K562 (cell line): Measurements from ENCODE around the gene EGLN1. TPM values are rescaled to one million over a fixed set of nuclear protein-coding genes. Genes with fewer than 3 reads are reported as not detected.

Source experiments
- ATAC-seq: fragments of 200-7000 bp; cut with Tn5 transposase; 3 replicates; pipeline ENCODE4 v1.9.1; 2020; ENCODE audit warnings: moderate library complexity
- BruUV-seq: library from RNA; stranded (reverse); fragments of 400-500 nt; replicated peaks from 2 replicates; lab custom pipeline; 2021; lab: Mats Ljungman, UMichigan
- CTCF ChIA-PET: fragments of 300-600 bp; formaldehyde crosslinking; extraction: SDS; loops from one replicate; lab custom pipeline; 2021; ENCODE audit warnings: low intra/inter-chr PET ratio; lab: Yijun Ruan, JAX
- POLR2A ChIA-PET: fragments of 300-600, 350-650 bp; sonication (Branson Sonifier 250); formaldehyde crosslinking; extraction: SDS; loops from one replicate; lab custom pipeline; 2021; ENCODE audit warnings: antibody characterized with exemption, inconsistent platforms; lab: Yijun Ruan, JAX
- DNase-seq, 4 experiments: peaks; one replicate each; pipeline versions ENCODE4 v3.0.0 to v3.0.0-alpha.2; 2011 to 2018; ENCODE audit warnings: low spot score in 3 of 4, mixed read lengths in 3 of 4; ENCODE audit errors: extremely low read depth in 1 of 4
- FAIRE-seq: peaks from 2 replicates; lab custom pipeline; 2011; peaks lifted over from hg19 to GRCh38; lab: Jason Lieb, UNC
- H2AFZ ChIP-seq: 2 replicates; pipeline ENCODE4 v1.6.0; 2011; ENCODE audit warnings: low read depth, low read length, control low read depth, inconsistent platforms
- H3K27ac ChIP-seq: fragments of 200-600 bp; 3 replicates; pipeline ENCODE4 v1.8.0; 2011; ENCODE audit warnings: low read depth, mild to moderate bottlenecking, control low read depth, inconsistent platforms, low read length, moderate library complexity, mixed read lengths; ENCODE audit errors: extremely low read depth
- H3K27me3 ChIP-seq, 2 experiments: fragments of 300-600 bp in 1 of 2; 2 replicates in 1 of 2; 3 replicates in 1 of 2; pipeline versions ENCODE4 v1.6.0 to v1.8.0; 2011; ENCODE audit warnings: inconsistent platforms in 2 of 2, low read length in 2 of 2, mild to moderate bottlenecking in 1 of 2, mixed read lengths in 1 of 2, moderate library complexity in 1 of 2; ENCODE audit not compliant: control insufficient read depth in 2 of 2, insufficient read depth in 2 of 2
- H3K36me3 ChIP-seq: fragments of 300-600 bp; 3 replicates; pipeline ENCODE4 v1.8.0; 2011; ENCODE audit warnings: mild to moderate bottlenecking, low read length, inconsistent platforms; ENCODE audit not compliant: control insufficient read depth, insufficient read depth
- H3K4me1 ChIP-seq, 2 experiments: fragments of 200-600 bp in 1 of 2; replicated peaks in 1 of 2; 2 replicates in 1 of 2; 3 replicates in 1 of 2; pipeline versions ENCODE4 v1.5.1 to v1.8.0; 2011; ENCODE audit warnings: inconsistent platforms in 2 of 2, low read length in 2 of 2, mild to moderate bottlenecking in 1 of 2, mixed read lengths in 1 of 2, moderate library complexity in 1 of 2; ENCODE audit not compliant: control insufficient read depth in 2 of 2, insufficient read depth in 2 of 2
- H3K4me2 ChIP-seq: 2 replicates; pipeline ENCODE4 v1.6.1; 2011; ENCODE audit warnings: low read length, control low read depth, inconsistent platforms, mixed read lengths; ENCODE audit not compliant: insufficient read depth
- H3K4me3 ChIP-seq: fragments of 200-600 bp; sonication (generic), shearing (Covaris generic); 2 replicates; pipeline ENCODE4 v1.5.1; 2016; ENCODE audit warnings: control low read depth, inconsistent platforms
- H3K79me2 ChIP-seq: fragments of 200-600 bp; 3 replicates; pipeline ENCODE4 v1.8.0; 2011; ENCODE audit warnings: low read length, inconsistent platforms; ENCODE audit not compliant: control insufficient read depth, insufficient read depth
- H3K9ac ChIP-seq, 2 experiments: 2 replicates each; pipeline versions ENCODE4 v1.6.0 to v1.6.1; 2011; ENCODE audit warnings: low read depth in 2 of 2, low read length in 2 of 2, control low read depth in 1 of 2, inconsistent platforms in 1 of 2, mild to moderate bottlenecking in 1 of 2, mixed read lengths in 1 of 2; ENCODE audit not compliant: insufficient read depth in 1 of 2
- H3K9me1 ChIP-seq: one replicate; pipeline ENCODE4 v1.6.0; 2011; ENCODE audit warnings: inconsistent platforms, mild to moderate bottlenecking, low read length, moderate library complexity; ENCODE audit not compliant: control insufficient read depth, insufficient read depth
- H3K9me3 ChIP-seq: replicated peaks from 2 replicates; pipeline ENCODE4 v1.5.1; 2011; ENCODE audit warnings: low read depth, low read length, inconsistent platforms; ENCODE audit not compliant: control insufficient read depth, insufficient read depth
- H4K20me1 ChIP-seq: replicated peaks from 2 replicates; pipeline ENCODE4 v1.6.1; 2011; ENCODE audit warnings: low read length, inconsistent platforms, mixed read lengths; ENCODE audit not compliant: control insufficient read depth, insufficient read depth
- ARID2 ChIP-seq: fragments of 450-650 bp; IDR thresholded peaks from 2 replicates; pipeline ENCODE4 v1.6.1; 2017; ENCODE audit warnings: antibody characterized with exemption, mild to moderate bottlenecking
- E2F8 ChIP-seq: fragments of 450-650 bp; IDR thresholded peaks from 2 replicates; pipeline ENCODE4 v1.7.1; 2018; ENCODE audit warnings: mild to moderate bottlenecking, low read depth; ENCODE audit not compliant: partially characterized antibody
- ESRRB ChIP-seq: fragments of 250-450 bp; sonication (Bioruptor Pico); IDR thresholded peaks from 2 replicates; pipeline ENCODE4 v1.5.0; 2020; ENCODE audit warnings: mild to moderate bottlenecking, moderate library complexity, borderline replicate concordance
- ILF3 ChIP-seq: fragments of 450-650 bp; IDR thresholded peaks from 2 replicates; pipeline ENCODE4 v1.6.1; 2018; ENCODE audit warnings: antibody characterized with exemption, mild to moderate bottlenecking, moderate library complexity, borderline replicate concordance
- MAFK ChIP-seq: IDR thresholded peaks from 2 replicates; pipeline ENCODE4 v1.6.1; 2011; ENCODE audit warnings: low read length, improper control_type of control experiment
- SETDB1 ChIP-seq: IDR thresholded peaks from one replicate; pipeline ENCODE4 v1.6.1; 2012; ENCODE audit warnings: low read length, control low read depth, inconsistent platforms
- STAT5A ChIP-seq: IDR thresholded peaks from 2 replicates; pipeline ENCODE4 v1.6.1; 2012; ENCODE audit warnings: low read length, inconsistent platforms, borderline replicate concordance
- THRA ChIP-seq: fragments of 450-650 bp; IDR thresholded peaks from 2 replicates; pipeline ENCODE4 v1.6.1; 2017; ENCODE audit warnings: mild to moderate bottlenecking, moderate library complexity
- ZNF165 ChIP-seq: fragments of 250-450 bp; sonication (Bioruptor Pico); IDR thresholded peaks from 2 replicates; pipeline ENCODE4 v1.4.0; 2020; ENCODE audit warnings: borderline replicate concordance
- ZNF197 ChIP-seq: fragments of 200-800 bp; sonication (Bioruptor generic); IDR thresholded peaks from 2 replicates; pipeline ENCODE4 v1.6.1; 2016; ENCODE audit warnings: low read depth, missing genetic modification characterization, missing compliant biosample characterization
- ZNF282 ChIP-seq: sonication (generic); formaldehyde crosslinking; IDR thresholded peaks from 2 replicates; pipeline ENCODE4 v1.8.1; 2023; ENCODE audit warnings: missing genetic modification reagents
- in situ Hi-C: fragments of 300-500 bp; cut with MboI; formaldehyde crosslinking; loops from 4 replicates; pipeline ENCODE4 v1.15.0; 2018; ENCODE audit warnings: inconsistent platforms, mixed read lengths
- intact Hi-C: fragments of 100-400 bp; cut with micrococcal nuclease; formaldehyde crosslinking; loops from 2 replicates; pipeline ENCODE4 v1.14.2; 2022
- polyA plus RNA-seq, 8 experiments: library from polyadenylated mRNA; depleted of rRNA in 4 of 8; stranded (reverse) in 5 of 8; unstranded in 3 of 8; fragments of >200 nt; fragmentation: Nextera tagmentation in 2 of 8; fragmentation: Illumina TruSeq in 1 of 8; extraction: Ambion mirVana in 2 of 8; extraction: Trizol in 1 of 8; gene quantifications; 2 replicates each; pipeline versions ENCODE4 v1.2.1 to v1.2.3, GENCODE V29; 2011 to 2014; ENCODE audit warnings: inconsistent platforms in 1 of 8, missing spikeins in 1 of 8
- total RNA-seq, 7 experiments: library from RNA; depleted of rRNA in 6 of 7; stranded (reverse); fragments of >200 nt in 6 of 7; fragmentation: Illumina TruSeq in 2 of 7; extraction: Trizol in 2 of 7; gene quantifications; 2 replicates each; pipeline versions ENCODE4 v1.2.1 to v1.2.3, GENCODE V29; 2011 to 2021; ENCODE audit warnings: low replicate concordance in 1 of 7
- TF ChIP-seq, protein P1 (sequence below): fragments of 250-450 bp; sonication (Bioruptor Pico); IDR thresholded peaks from 2 replicates; pipeline ENCODE4 v1.8.0; 2021; ENCODE audit warnings: moderate library complexity, mild to moderate bottlenecking, inconsistent platforms
- TF ChIP-seq, protein P2 (sequence below): sonication (generic); formaldehyde crosslinking; IDR thresholded peaks from 2 replicates; pipeline ENCODE4 v1.8.0; 2023; ENCODE audit warnings: mild to moderate bottlenecking, missing genetic modification reagents

Gene EGLN1
- total and polyA plus RNA-seq, 9 of the 15 experiments (the other 6 are each of a cell fraction or from before 2014, with no cell fraction given), result 5.2 to 54.3 (median 24.6) TPM

DNA sequence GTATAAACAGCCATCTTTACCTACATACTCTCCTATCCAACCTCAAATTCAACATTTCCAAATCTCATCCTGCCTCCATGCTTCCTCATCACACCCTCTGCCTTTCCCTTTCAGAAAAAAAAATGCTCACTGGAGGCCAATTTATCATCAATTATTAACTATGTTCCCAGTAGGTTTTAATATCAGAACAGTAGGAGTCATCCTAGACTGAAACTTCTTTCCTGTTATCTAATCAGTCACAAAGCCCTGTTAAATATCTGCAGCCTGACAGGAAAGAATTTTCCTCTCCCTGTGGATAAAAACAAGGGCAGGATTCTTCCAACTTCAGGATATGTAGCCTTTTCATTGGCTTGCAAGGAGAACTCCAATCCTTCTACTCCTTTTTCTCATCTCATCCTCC, 28.4 kb downstream of the EGLN1 start:
- in situ Hi-C loops (no loop called here), intact Hi-C loops (no loop called here)
- peaks cover 0 to 4% of the 10 kb centered on the region in 2 experiments; a peak in 3 of 5 replicates for H3K4me1 ChIP-seq
- H3K36me3 ChIP-seq, result peaks cover 6% of the 10 kb centered on the region; the same call in 2 of the 3 replicates
- H3K9me1 ChIP-seq, result no peaks in the 10 kb centered on the region
- POLR2A ChIA-PET, result interaction anchor here (1.1 to 2.0 kb wide), 2 partner anchors 8 to 155 kb away, joined by 4 to 7 read pairs; no protein-coding TSS in a partner anchor
- H3K4me3 ChIP-seq, result no peak overlapping the region
- no peak overlapping the region for H3K27ac ChIP-seq
- peaks cover 89% of the 10 kb centered on the region for H3K79me2 ChIP-seq
- CTCF ChIA-PET, result no interaction called here
- H2AFZ ChIP-seq, result no peak overlapping the region
- no peak for DNase-seq
- BruUV-seq, result no TSS peak
- H3K9me3 ChIP-seq, result no peaks in the 10 kb centered on the region
- H3K4me2 ChIP-seq, result no peak overlapping the region
- TF ChIP-seq MAFK (no peak), ILF3 (no peak), ESRRB (CRISPR knock-in tag) (no peak), SETDB1 (no peak), E2F8 (no peak), ZNF165 (CRISPR knock-in tag) (no peak), ZNF282 (CRISPR knock-in tag) (no peak), THRA (no peak), ZNF197 (CRISPR knock-in tag) (no peak), STAT5A (no peak), ARID2 (no peak)
- TF ChIP-seq, protein P1, sequence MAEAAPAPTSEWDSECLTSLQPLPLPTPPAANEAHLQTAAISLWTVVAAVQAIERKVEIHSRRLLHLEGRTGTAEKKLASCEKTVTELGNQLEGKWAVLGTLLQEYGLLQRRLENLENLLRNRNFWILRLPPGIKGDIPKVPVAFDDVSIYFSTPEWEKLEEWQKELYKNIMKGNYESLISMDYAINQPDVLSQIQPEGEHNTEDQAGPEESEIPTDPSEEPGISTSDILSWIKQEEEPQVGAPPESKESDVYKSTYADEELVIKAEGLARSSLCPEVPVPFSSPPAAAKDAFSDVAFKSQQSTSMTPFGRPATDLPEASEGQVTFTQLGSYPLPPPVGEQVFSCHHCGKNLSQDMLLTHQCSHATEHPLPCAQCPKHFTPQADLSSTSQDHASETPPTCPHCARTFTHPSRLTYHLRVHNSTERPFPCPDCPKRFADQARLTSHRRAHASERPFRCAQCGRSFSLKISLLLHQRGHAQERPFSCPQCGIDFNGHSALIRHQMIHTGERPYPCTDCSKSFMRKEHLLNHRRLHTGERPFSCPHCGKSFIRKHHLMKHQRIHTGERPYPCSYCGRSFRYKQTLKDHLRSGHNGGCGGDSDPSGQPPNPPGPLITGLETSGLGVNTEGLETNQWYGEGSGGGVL (CRISPR knock-in tag), result no peak
- TF ChIP-seq, protein P2, sequence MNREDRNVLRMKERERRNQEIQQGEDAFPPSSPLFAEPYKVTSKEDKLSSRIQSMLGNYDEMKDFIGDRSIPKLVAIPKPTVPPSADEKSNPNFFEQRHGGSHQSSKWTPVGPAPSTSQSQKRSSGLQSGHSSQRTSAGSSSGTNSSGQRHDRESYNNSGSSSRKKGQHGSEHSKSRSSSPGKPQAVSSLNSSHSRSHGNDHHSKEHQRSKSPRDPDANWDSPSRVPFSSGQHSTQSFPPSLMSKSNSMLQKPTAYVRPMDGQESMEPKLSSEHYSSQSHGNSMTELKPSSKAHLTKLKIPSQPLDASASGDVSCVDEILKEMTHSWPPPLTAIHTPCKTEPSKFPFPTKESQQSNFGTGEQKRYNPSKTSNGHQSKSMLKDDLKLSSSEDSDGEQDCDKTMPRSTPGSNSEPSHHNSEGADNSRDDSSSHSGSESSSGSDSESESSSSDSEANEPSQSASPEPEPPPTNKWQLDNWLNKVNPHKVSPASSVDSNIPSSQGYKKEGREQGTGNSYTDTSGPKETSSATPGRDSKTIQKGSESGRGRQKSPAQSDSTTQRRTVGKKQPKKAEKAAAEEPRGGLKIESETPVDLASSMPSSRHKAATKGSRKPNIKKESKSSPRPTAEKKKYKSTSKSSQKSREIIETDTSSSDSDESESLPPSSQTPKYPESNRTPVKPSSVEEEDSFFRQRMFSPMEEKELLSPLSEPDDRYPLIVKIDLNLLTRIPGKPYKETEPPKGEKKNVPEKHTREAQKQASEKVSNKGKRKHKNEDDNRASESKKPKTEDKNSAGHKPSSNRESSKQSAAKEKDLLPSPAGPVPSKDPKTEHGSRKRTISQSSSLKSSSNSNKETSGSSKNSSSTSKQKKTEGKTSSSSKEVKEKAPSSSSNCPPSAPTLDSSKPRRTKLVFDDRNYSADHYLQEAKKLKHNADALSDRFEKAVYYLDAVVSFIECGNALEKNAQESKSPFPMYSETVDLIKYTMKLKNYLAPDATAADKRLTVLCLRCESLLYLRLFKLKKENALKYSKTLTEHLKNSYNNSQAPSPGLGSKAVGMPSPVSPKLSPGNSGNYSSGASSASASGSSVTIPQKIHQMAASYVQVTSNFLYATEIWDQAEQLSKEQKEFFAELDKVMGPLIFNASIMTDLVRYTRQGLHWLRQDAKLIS (CRISPR knock-in tag), result no peak
- no peak for FAIRE-seq
- H3K27me3 ChIP-seq, result no peaks in the 10 kb centered on the region
- no peak overlapping the region for H3K9ac ChIP-seq
- no peak for ATAC-seq
- H4K20me1 ChIP-seq, result peaks cover 15% of the 10 kb centered on the region; the same call in 1 of the 2 replicates
